BJ (cell line): Measurements from ENCODE around the gene ZDHHC15. TPM values are rescaled to one million over a fixed set of nuclear protein-coding genes. Genes with fewer than 3 reads are reported as not detected.
"Not testable (repeated sequence)": the region's sequence is repeated elsewhere in the genome, so short reads cannot be mapped to it uniquely, and the experiment has no call there.

Experiments
- CTCF ChIA-PET: fragments of 350-600 bp; formaldehyde crosslinking; extraction: SDS; loops from one replicate; lab custom pipeline; 2021; ENCODE audit warnings: antibody characterized with exemption, inconsistent platforms; lab: Yijun Ruan, JAX
- POLR2A ChIA-PET: fragments of 300-600 bp; sonication (Branson Sonifier 250); formaldehyde crosslinking; extraction: SDS; loops from one replicate; lab custom pipeline; 2021; ENCODE audit warnings: antibody characterized with exemption; lab: Charles Lee
- DNase-seq: peaks from one replicate; pipeline ENCODE4 v3.0.0-alpha.2; 2011; ENCODE audit warnings: low read depth
- H3K27me3 ChIP-seq: 2 replicates; pipeline ENCODE4 v1.6.0; 2011; ENCODE audit warnings: low read length; ENCODE audit not compliant: control insufficient read depth, insufficient read depth
- H3K36me3 ChIP-seq: 2 replicates; pipeline ENCODE4 v1.5.1; 2011; ENCODE audit warnings: low read length; ENCODE audit not compliant: control insufficient read depth, insufficient read depth
- H3K4me3 ChIP-seq: 2 replicates; pipeline ENCODE4 v1.5.1; 2011; ENCODE audit warnings: low read depth, mild to moderate bottlenecking, control low read depth, low read length
- CTCF ChIP-seq: IDR thresholded peaks from 2 replicates; pipeline ENCODE4 v1.5.1; 2011; ENCODE audit warnings: low read depth, mild to moderate bottlenecking, control low read depth, inconsistent platforms, low read length, moderate library complexity; ENCODE audit not compliant: insufficient read depth
- polyA plus RNA-seq: library from polyadenylated mRNA; depleted of rRNA; stranded (reverse); fragments of >200 nt; gene quantifications from 2 replicates; pipeline ENCODE4 v1.2.3, GENCODE V29; 2011

Gene ZDHHC15
- polyA plus RNA-seq, 1 experiment, result not detected

GRCh38 chrX:75366861-75367260 is 156.0 kb downstream of the ZDHHC15 start:
- Histone ChIP-seq H3K4me3 (no peak overlapping the region), H3K36me3 (no peaks in the 10 kb centered on the region), H3K27me3 (no peaks in the 10 kb centered on the region)
- TF ChIP-seq CTCF, result no peak
- no peak for DNase-seq
- POLR2A ChIA-PET, result no interaction called here
- CTCF ChIA-PET, result no interaction called here

GRCh38 chrX:75365243-75365975 is 157.4 kb downstream of the ZDHHC15 start:
- no peak for DNase-seq

GRCh38 chrX:75361788-75362187 is 161.0 kb downstream of the ZDHHC15 start:
- no peak overlapping the region for H3K4me3 ChIP-seq
- H3K36me3 ChIP-seq, result no peaks in the 10 kb centered on the region
- no peaks in the 10 kb centered on the region for H3K27me3 ChIP-seq
- TF ChIP-seq CTCF, result no peak
- CTCF ChIA-PET, result no interaction called here
- POLR2A ChIA-PET, result no interaction called here
- DNase-seq, result no peak

More at GRCh38 chrX:75365243-75365975, 157.4 kb downstream of the ZDHHC15 start:
- CTCF ChIA-PET, result no interaction called here
- no peak for TF ChIP-seq CTCF
- no peaks in the 10 kb centered on the region for H3K36me3 ChIP-seq
- POLR2A ChIA-PET, result no interaction called here
- H3K27me3 ChIP-seq, result no peaks in the 10 kb centered on the region
- H3K4me3 ChIP-seq, result no peak overlapping the region

- DNase-seq, POLR2A ChIA-PET: not testable (repeated sequence)
These were observed 174.2 kb downstream of the ZDHHC15 start for GRCh38 chrX:75348601-75349000.

GRCh38 chrX:75337525-75337924 is 185.3 kb downstream of the ZDHHC15 start:
- no peak for TF ChIP-seq CTCF
- POLR2A ChIA-PET, result no interaction called here
- no peak for DNase-seq
- H3K27me3 ChIP-seq, result no peaks in the 10 kb centered on the region
- no peak overlapping the region for H3K4me3 ChIP-seq
- H3K36me3 ChIP-seq, result no peaks in the 10 kb centered on the region
- CTCF ChIA-PET, result no interaction called here

More at GRCh38 chrX:75348601-75349000, 174.2 kb downstream of the ZDHHC15 start:
- H3K27me3 ChIP-seq, CTCF ChIA-PET, H3K4me3 ChIP-seq, H3K36me3 ChIP-seq: not testable (repeated sequence)

GRCh38 chrX:75335127-75335458 is 187.7 kb downstream of the ZDHHC15 start:
- DNase-seq, result no peak
- H3K27me3 ChIP-seq, result no peaks in the 10 kb centered on the region
- no peak overlapping the region for H3K4me3 ChIP-seq
- CTCF ChIA-PET, result no interaction called here
- H3K36me3 ChIP-seq, result no peaks in the 10 kb centered on the region
- POLR2A ChIA-PET, result no interaction called here
- TF ChIP-seq CTCF, result no peak

- H3K36me3 ChIP-seq, H3K4me3 ChIP-seq, DNase-seq, H3K27me3 ChIP-seq, POLR2A ChIA-PET, CTCF ChIA-PET: not testable (repeated sequence)
These were observed 188.3 kb downstream of the ZDHHC15 start for GRCh38 chrX:75334407-75335126.
